Iris pigment epithelial cell (primary cell): Measurements from ENCODE around the gene TRIM41.
"Not testable (repeated sequence)": the region's sequence is repeated elsewhere in the genome, so short reads cannot be mapped to it uniquely, and the experiment has no call there.

Experiments
- DNase-seq: peaks from one replicate; pipeline ENCODE4 v3.0.0-alpha.2; 2011; ENCODE audit warnings: low read depth

The TRIM41 gene

DNA sequence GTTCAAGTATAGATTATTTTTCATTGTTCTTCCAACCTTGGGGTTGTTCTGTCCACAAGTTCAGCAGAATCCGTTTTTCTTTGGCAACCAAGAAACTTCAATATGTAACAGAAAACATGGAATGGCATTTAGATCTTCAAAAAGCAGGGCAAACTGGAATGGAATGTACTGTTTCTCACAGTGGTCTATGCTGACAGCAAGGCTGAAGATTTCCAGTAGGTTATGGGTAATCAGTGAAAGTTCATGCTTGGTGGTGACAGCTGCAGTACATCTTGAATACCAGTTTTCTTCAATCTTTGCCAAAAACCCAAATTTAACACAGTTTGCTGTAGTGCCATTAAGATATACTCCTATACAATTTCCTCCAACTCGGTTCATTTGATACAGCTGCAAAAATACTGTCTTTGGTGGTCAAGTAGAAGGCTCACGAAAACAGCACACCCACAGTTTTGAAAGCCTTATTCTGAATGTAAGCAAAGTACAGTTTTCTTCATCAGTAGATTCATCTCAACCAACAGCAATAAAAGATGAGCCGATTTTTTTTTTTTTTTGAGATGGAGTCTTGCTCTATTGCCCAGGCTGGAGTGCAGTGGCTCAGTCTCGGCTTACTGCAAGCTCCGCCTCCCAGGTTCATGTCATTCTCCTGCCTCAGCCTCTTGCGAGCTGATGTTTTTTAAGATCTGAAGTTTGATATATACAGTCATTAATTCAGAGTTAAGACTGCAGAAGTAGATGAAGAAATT is 32.9 kb downstream of the TRIM41 start:
- DNase-seq: no peak

DNA sequence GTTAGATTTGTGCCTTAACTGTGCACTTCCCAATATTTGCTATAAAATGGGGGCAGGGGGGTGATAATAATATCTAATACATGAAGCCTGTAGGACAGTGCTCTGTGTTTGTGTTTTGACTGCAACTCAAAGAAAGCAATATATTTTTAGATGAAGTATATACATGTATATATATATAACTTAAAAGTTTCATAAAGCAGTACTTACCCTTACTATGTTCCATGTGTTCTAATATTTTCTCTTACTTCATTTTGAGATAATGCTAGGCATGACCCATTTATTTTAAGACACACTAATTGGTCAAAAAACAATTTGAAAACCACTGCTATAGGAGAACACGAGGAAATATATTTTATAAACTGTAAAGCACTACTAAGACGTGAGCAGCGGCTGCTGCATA is 35.5 kb downstream of the TRIM41 start:
- DNase-seq: no peak

- no peak for DNase-seq
Observed at GRCh38 chr5:181259283-181259682, 36.2 kb downstream of the TRIM41 start.

GRCh38 chr5:181259974-181260719 is 37.1 kb downstream of the TRIM41 start:
- DNase-seq: no peak

GRCh38 chr5:181260720-181261319 is 37.7 kb downstream of the TRIM41 start, which contains the start of gene TRIM52:
Gene TRIM52, minus strand, starts transcription at chr5:181261143. Its CDS starts 330 bp downstream, at chr5:181260813.
- DNase-seq: peak; percentile 86

- peak; percentile 65 for DNase-seq
Observed at GRCh38 chr5:181261320-181262049, 38.4 kb downstream of the TRIM41 start.

- DNase-seq: no peak
Observed at GRCh38 chr5:181263633-181264032, 40.6 kb downstream of the TRIM41 start.

DNA sequence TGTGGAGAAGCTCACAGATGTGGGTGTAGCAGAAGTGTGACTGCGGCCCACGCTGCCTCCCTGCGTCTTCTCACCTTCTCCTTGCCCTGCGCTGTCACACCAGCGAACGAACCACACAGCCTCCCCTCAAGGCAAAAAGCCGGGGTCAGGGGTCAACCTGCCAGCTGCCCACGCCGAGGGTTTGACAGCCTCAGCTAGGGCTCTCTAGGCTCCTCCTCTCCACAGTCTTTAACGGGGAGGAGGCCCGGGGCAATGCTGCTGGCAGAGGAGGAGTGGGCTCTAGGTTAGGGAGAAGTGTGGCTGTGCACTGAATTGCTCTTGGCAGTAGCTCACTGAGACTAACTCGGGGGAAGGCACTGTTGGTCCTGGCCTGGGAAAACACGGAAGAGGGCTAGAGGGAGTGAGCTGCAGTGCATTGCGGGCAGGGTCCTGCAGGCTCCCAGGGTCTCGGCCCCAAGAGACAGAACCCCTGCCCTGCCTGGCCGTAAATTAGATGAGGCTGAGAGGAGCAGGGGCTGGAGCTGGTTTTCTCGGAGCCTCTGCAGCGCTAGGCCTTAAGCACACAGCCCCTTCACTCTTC is 42.1 kb downstream of the TRIM41 start:
- no peak for DNase-seq

GRCh38 chr5:181267291-181267904 is 44.3 kb downstream of the TRIM41 start:
- not testable (repeated sequence) for DNase-seq

DNA sequence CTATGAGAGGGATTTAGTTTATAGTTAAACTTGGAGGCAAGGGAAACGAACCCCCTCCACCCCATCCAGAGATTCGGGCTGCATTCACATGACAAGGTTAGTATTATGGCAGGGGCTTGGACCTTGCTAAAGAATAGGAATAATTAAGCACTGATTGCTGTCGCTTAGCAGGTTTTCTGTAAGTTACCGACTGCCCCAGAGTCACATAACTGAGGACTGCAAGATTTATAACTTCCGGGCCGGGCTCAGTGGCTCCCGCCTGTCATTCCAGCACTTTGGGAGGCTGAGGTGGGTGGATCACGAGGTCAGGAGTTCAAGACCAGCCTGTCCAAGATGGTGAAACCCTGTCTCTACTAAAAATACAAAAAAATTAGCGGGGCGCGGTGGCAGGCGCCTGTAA is 44.8 kb downstream of the TRIM41 start:
- DNase-seq: not testable (repeated sequence)

GRCh38 chr5:181271081-181271480 is 48.0 kb downstream of the TRIM41 start:
- DNase-seq: no peak

DNA sequence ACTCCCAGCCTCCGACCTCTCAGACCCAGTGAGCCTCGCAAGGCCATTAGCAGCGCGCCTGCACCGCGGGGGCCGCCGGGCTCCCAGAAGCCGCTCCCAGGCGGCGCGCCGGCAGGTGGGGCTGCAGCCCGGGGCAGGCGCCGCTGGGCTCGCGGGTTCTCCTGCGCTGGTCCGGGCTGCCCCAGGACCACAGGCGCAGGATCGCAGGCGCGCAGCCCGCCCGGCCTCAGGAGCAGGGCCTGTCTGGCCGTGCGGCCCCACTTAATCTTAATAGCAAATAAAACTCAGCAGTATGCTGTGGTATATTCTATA is 50.3 kb downstream of the TRIM41 start:
- not testable (repeated sequence) for DNase-seq

- no peak for DNase-seq
Observed at GRCh38 chr5:181280251-181280762, 57.2 kb downstream of the TRIM41 start.

DNA sequence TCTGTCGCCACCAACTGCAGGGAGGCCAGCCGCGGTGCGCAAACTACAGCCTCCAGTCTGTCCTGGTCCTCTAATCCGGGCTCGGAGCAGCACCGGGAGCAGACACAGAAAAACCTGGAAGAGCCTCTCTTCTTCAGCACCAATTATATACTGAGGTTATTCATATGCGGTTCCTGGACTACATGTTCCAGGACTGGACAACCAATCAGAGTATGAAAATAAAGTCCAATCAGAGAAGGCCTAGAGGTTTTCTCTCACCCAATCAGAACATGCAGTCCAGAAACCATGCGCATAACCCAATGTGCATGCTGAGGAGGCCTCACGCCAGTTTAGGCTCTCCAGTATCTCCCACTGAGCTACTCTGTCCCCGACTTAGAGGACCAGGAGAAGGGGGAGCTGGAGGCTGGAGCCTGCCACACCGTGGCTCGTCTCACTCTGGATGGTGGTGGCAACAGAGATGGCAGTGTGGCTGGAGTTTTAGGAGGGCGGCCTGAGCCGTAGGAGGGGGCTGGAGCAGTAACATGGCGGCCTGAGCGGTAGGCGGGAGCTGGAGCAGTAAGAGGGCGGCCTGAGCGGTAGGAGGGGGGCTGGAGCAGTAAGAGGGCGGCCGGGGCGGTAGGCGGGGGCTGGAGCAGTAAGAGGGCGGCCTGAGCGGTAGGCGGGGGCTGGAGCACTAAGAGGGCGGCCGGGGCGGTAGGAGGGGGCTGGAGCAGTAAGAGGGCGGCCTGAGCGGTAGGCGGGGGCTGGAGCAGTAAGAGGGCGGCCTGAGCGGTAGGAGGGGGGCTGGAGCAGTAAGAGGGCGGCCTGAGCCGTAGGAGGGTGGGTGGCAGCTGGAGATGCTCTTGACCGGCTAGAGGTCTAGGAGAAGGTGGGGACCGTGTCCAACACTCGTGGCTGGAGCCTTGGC is 58.2 kb downstream of the TRIM41 start:
- DNase-seq: no peak

- DNase-seq: no peak
Observed at GRCh38 chr5:181281984-181282316, 58.9 kb downstream of the TRIM41 start.

DNA sequence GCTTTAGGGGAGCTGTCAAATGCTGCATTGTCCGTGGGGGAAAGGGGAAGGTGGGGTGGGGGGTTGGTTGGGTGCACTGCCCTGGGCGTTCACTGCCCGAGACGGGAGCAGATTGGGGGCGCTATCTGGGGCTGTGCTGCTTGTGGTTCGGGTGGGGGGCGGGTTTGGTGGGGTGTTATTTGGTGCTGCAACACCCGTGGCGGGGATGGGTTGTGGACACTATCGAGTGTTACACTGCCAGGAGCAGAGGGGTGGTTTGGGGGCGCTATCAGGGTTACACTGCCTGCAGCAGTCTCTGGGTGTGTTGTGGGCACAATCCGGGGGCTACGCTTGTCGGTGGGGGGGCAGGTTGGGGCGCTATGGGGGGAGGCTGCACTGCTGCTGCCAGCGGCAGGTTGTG is 59.3 kb downstream of the TRIM41 start:
- not testable (repeated sequence) for DNase-seq

DNA sequence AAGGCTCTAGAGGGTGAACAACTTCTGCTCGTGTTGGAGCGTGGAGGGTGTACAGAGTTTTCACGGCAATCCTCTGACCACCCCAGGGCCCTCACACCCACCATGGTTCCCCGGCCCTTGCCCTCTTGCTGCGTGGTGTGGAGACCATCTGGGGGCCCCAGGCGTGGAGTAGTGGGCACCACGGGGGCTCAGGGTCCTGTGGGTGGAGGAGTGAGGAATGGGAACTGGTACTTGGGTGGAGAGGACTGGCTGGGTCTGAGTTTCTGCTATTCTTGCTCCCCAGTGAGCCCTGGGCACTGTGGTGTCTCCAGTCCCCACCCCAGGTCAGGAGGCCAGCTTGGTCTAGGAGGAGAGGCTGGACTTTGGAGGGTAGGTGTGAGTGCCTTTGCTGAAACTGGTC is 59.8 kb downstream of the TRIM41 start:
- no peak for DNase-seq

DNA sequence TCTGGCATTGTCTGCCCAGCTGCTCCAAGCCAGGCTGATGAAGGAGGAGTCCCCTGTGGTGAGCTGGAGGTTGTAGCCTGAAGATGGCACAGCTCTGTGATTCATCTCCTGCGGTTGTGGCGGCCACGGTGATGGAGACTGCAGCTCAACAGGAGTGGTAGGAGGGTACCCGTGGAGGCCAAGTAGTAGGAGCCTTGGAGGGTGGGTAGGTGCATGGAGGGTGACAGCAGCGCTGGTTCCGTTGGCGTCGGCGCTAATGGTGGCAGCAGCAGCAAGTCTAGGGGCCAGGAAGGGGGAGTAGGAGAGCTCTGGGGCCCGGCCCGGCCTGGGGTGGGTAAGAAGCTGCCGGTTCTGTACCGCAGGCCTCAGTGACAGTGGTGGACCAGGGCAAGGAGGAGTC is 60.3 kb downstream of the TRIM41 start:
- no peak for DNase-seq

DNA sequence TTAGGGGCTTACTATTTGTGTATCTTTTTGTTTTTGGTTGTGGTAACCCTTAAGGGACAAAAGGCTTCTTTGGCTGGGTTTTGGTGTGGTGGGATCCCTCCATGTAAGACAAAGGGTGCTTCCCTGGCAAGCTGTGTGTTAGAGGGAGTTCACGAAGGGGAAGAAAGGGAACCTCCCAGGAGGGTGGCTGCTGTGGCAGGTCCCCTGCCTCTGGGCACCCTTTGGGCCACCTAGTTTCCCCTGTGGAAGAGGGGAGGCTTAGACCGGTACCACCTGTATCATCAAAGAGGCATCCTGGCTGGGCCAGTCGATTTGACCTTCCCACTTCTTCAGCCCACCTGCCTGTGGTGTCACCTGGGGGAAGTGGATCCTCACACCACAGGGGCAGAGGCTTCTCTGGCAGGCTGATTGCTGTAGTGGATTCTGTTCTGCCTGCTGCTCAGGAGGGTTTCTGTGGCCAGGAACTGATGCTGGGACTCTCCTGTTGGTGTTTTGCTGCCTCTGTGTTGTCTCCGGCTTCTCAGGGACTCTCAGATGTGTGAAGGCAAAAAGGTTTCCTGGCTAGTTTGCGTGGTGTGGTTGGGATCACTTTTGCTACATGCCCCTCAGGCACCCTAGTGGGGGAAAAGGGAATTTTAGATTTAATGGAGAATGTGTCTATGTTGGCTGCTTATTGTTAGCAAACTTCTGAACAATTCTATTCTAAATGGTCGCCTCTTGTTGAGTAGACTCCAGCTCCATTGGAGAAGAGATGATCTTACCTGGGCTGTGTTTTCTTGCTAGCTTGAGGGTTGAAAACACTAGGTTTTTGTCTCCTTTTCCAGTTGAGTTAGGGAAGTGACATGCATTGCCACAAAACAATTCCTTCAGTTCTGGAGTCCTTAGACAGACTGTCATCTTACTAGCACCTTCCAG is 61.0 kb downstream of the TRIM41 start:
- DNase-seq: not testable (repeated sequence)
